ENCODE results near the gene SRGAP1.
A peak's percentile ranks its signal among the peaks of the same experiment; 100 is the strongest.
"Not testable (repeated sequence)": the region's sequence is repeated elsewhere in the genome, so short reads cannot be mapped to it uniquely, and the experiment has no call there.

SRGAP1 gene

GRCh38 chr12:64194333-64195149 lies 350.0 kb downstream of the SRGAP1 start (continued):
- TF ChIP-seq ZNF707 (tag by site-specific recombination; IDR thresholded peaks at IDR 0.05) (no peak), KLF10 (tag by site-specific recombination; IDR thresholded peaks at IDR 0.05) (no peak), ZNF777 (tag by site-specific recombination; IDR thresholded peaks at IDR 0.05; ENCODE audit: borderline replicate concordance) (no peak), ZNF571 (tag by site-specific recombination; IDR thresholded peaks at IDR 0.05) (no peak)

DNA sequence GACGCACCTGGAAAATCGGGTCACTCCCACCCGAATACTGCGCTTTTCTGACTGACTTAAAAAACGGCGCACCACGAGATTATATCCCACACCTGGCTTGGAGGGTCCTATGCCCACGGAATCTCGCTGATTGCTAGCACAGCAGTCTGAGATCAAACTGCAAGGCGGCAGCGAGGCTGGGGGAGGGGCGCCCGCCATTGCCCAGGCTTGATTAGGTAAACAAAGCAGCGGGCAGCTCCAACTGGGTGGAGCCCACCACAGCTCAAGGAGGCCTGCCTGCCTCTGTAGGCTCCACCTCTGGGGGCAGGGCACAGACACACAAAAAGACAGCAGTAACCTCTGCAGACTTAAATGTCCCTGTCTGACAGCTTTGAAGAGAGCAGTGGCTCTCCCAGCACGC lies 351.3 kb downstream of the SRGAP1 start:
- H3K4me3 ChIP-seq (ENCODE audit: low read depth, low read length); CTCF ChIA-PET; H3K4me1 ChIP-seq (ENCODE audit: control insufficient read depth, insufficient read depth, low read length); H3K9me3 ChIP-seq (ENCODE audit: control insufficient read depth, insufficient read depth, low read depth, low read length); H3K27ac ChIP-seq (ENCODE audit: extremely low read depth, low read depth, low read length); POLR2A ChIA-PET: not testable (repeated sequence)
- H3K36me3 ChIP-seq (ENCODE audit: control insufficient read depth in 2 of 2, insufficient read depth in 1 of 2, low read length in 2 of 2) = peaks cover 6 to 11% of the 10 kb centered on the region in 2 experiments

DNA sequence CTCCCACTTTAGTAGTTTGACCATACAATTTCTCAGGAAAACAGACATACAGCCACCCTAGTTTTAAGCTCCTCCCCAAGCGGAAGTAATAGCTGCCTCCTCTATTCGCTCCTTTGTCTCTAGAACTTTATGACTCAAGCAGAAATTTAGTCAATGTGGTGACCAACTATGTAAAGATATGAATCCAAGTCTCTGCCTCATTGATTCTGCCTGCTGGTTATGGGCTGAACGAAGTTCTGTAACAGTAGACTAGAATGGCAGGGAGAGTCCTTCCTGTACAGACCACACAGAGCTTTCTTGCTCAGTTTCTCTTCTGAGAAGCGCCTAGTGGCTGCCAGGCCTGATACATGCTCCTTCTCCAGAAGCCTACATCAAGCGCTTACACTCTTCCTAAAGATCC lies 358.5 kb downstream of the SRGAP1 start:
- Histone ChIP-seq H3K36me3 (ENCODE audit: control insufficient read depth in 2 of 2, insufficient read depth in 1 of 2, low read length in 2 of 2) (peaks cover 0 to 4% of the 10 kb centered on the region in 2 experiments; a peak in 2 of 3 replicates), H3K9me3 (ENCODE audit: control insufficient read depth, insufficient read depth, low read depth, low read length) (no peaks in the 10 kb centered on the region), H3K4me3 (ENCODE audit: low read depth, low read length) (no peak overlapping the region), H3K4me1 (ENCODE audit: control insufficient read depth, insufficient read depth, low read length) (no peaks in the 10 kb centered on the region), H3K27ac (ENCODE audit: extremely low read depth, low read depth, low read length) (no peak overlapping the region)
- TF ChIP-seq KLF1 (tag by site-specific recombination; IDR thresholded peaks at IDR 0.05) = no peak
- TF ChIP-seq ZNF132 (tag by site-specific recombination; IDR thresholded peaks at IDR 0.05; ENCODE audit: borderline replicate concordance) = no peak
- TF ChIP-seq TCF7L2 (IDR thresholded peaks at IDR 0.05; ENCODE audit: borderline replicate concordance, low read depth, low read length) = no peak
- TF ChIP-seq ZNF239 (tag by site-specific recombination; IDR thresholded peaks at IDR 0.05) = no peak
- TF ChIP-seq ZNF707 (tag by site-specific recombination; IDR thresholded peaks at IDR 0.05) = no peak
- no peak for TF ChIP-seq ZNF280C (tag by site-specific recombination; IDR thresholded peaks at IDR 0.05)
- no peak for TF ChIP-seq SETDB1 (IDR thresholded peaks at IDR 0.05; ENCODE audit: insufficient read length, low read length)
- ChIA-PET CTCF (interaction anchor here (0.6 kb wide), 1 partner anchor 270 kb away, joined by 3 read pairs; no protein-coding TSS in a partner anchor), POLR2A (no interaction called here)

DNA sequence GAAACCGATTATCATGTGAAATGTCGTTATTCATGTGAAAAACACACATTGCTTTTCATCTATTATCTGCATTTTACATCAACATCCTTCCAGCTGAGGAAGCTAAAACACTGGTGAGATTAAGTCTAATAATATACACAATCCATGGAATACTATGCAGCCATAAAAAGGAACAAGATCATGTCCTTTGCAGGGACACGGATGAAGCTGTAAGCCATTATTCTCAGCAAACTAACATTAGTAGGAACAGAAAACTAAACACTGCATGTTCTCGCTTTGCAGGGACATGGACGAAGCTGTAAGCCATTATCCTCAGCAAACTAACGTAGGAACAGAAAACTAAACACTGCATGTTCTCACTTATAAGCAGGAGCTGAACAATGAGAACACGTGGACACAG lies 359.3 kb downstream of the SRGAP1 start:
- Histone ChIP-seq H3K4me3 (ENCODE audit: low read depth, low read length) (no peak overlapping the region), H3K9me3 (ENCODE audit: control insufficient read depth, insufficient read depth, low read depth, low read length) (no peaks in the 10 kb centered on the region), H3K36me3 (ENCODE audit: control insufficient read depth in 2 of 2, insufficient read depth in 1 of 2, low read length in 2 of 2) (peaks cover 0 to 4% of the 10 kb centered on the region in 2 experiments; a peak in 2 of 3 replicates), H3K27ac (ENCODE audit: extremely low read depth, low read depth, low read length) (no peak overlapping the region), H3K4me1 (ENCODE audit: control insufficient read depth, insufficient read depth, low read length) (no peaks in the 10 kb centered on the region)
- peak; percentile 93 for TF ChIP-seq ZNF146 (tag by site-specific recombination; IDR thresholded peaks at IDR 0.05)
- TF ChIP-seq ZNF341 (tag by site-specific recombination; IDR thresholded peaks at IDR 0.05; ENCODE audit: low read depth) = no peak
- CTCF ChIA-PET = no interaction called here
- POLR2A ChIA-PET = no interaction called here

DNA sequence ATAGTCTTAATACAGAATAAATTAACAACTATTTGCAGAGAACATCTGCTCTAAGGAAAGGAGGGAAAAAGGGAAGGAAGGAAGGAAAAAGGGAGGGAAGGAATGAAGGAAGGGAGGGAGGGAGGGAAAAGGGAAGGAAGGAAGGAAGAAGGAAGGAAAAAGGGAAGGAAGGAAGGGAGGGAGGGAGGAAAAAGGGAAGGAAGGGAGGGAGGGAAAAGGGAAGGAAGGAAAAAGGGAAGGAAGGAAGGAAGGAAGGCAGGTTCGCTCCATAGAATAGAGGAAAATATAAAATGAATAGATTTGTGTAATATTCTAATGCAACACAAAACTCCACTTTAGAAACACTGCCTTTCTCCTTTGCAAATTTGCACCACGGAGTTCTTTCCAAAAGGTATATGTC lies 361.0 kb downstream of the SRGAP1 start:
- POLR2A ChIA-PET = no interaction called here

More for the DNA sequence above, 361.0 kb downstream of the SRGAP1 start:
- Histone ChIP-seq H3K4me1 (ENCODE audit: control insufficient read depth, insufficient read depth, low read length) (no peaks in the 10 kb centered on the region), H3K9me3 (ENCODE audit: control insufficient read depth, insufficient read depth, low read depth, low read length) (no peaks in the 10 kb centered on the region), H3K27ac (ENCODE audit: extremely low read depth, low read depth, low read length) (no peak overlapping the region), H3K36me3 (ENCODE audit: control insufficient read depth in 2 of 2, insufficient read depth in 1 of 2, low read length in 2 of 2) (peaks cover 2 to 4% of the 10 kb centered on the region in 2 experiments; a peak in 2 of 3 replicates), H3K4me3 (ENCODE audit: low read depth, low read length) (no peak overlapping the region)
- CTCF ChIA-PET = interaction anchor here (0.6 kb wide), 1 partner anchor 487 kb away, joined by 4 read pairs; no protein-coding TSS in a partner anchor
- no peak for TF ChIP-seq ZNF658 (tag by site-specific recombination; IDR thresholded peaks at IDR 0.05)
- peak; percentile 73 for TF ChIP-seq ZNF366 (tag by site-specific recombination; conservative IDR thresholded peaks at IDR 0.05)
- no peak for TF ChIP-seq SP7 (tag by site-specific recombination; IDR thresholded peaks at IDR 0.05)
